Calu3 (cell line): ENCODE measurements around the gene DIS3L. TPM values are rescaled to one million over a fixed set of nuclear protein-coding genes. Genes with fewer than 3 reads are reported as not detected.
"Not testable (repeated sequence)": the region's sequence is repeated elsewhere in the genome, so short reads cannot be mapped to it uniquely, and the experiment has no call there.

Experiments
- BruUV-seq: library from RNA; stranded (reverse); fragments of 400-500 nt; replicated peaks from 2 replicates; lab custom pipeline; 2021; lab: Mats Ljungman, UMichigan
- CTCF ChIA-PET: fragments of 300-600 bp; sonication (Branson Sonifier 250); formaldehyde crosslinking; loops from one replicate; lab custom pipeline; 2022; ENCODE audit warnings: antibody characterized with exemption; lab: Charles Lee
- DNase-seq: peaks from one replicate; pipeline ENCODE4 v3.0.0; 2022
- H3K27ac Mint-ChIP-seq: one replicate; pipeline ENCODE4 v1.8.0; 2022; ENCODE audit warnings: mixed read lengths; ENCODE audit not compliant: unreplicated experiment
- H3K27me3 Mint-ChIP-seq: one replicate; pipeline ENCODE4 v1.8.0; 2022; ENCODE audit warnings: mixed read lengths; ENCODE audit not compliant: unreplicated experiment
- H3K36me3 Mint-ChIP-seq: one replicate; pipeline ENCODE4 v1.8.0; 2022; ENCODE audit warnings: mild to moderate bottlenecking, moderate library complexity, mixed read lengths; ENCODE audit not compliant: insufficient read depth, unreplicated experiment
- H3K4me1 Mint-ChIP-seq: one replicate; pipeline ENCODE4 v1.8.0; 2022; ENCODE audit warnings: mild to moderate bottlenecking, low read depth, mixed read lengths; ENCODE audit not compliant: unreplicated experiment
- H3K4me3 Mint-ChIP-seq: one replicate; pipeline ENCODE4 v1.8.0; 2022; ENCODE audit warnings: mild to moderate bottlenecking, low read depth, moderate library complexity, mixed read lengths; ENCODE audit not compliant: unreplicated experiment
- H3K9me3 Mint-ChIP-seq: one replicate; pipeline ENCODE4 v1.8.0; 2022; ENCODE audit warnings: low read depth, mixed read lengths; ENCODE audit not compliant: unreplicated experiment
- CTCF ChIP-seq: fragments of 200-600 bp; IDR thresholded peaks from one replicate; pipeline ENCODE4 v1.8.0; 2022; ENCODE audit warnings: antibody characterized with exemption; ENCODE audit not compliant: unreplicated experiment
- intact Hi-C: fragments of 100-400 bp; cut with micrococcal nuclease; formaldehyde crosslinking; loops from one replicate; pipeline ENCODE4 v1.10.0; 2022; ENCODE audit not compliant: unreplicated experiment
- total RNA-seq: library from RNA; stranded (reverse); gene quantifications from 2 replicates; pipeline ENCODE4 v1.2.3, GENCODE V29; 2022

DIS3L gene
- total RNA-seq, 1 experiment from 2014 or later: 24.6 TPM

GRCh38 chr15:66296186-66296585 lies 2.8 kb downstream of the DIS3L start:
- Mint-ChIP-seq H3K27me3 (no peaks in the 10 kb centered on the region), H3K27ac (no peak overlapping the region), H3K4me1 (peaks cover 19% of the 10 kb centered on the region), H3K36me3 (peaks cover 27% of the 10 kb centered on the region), H3K9me3 (no peaks in the 10 kb centered on the region), H3K4me3 (no peak overlapping the region)
- no peak for DNase-seq
- no peak for TF ChIP-seq CTCF
- CTCF ChIA-PET: interaction anchor here (0.6 kb wide), 1 partner anchor 1677 kb away, joined by 3 read pairs; no protein-coding TSS in a partner anchor
- no TSS peak for BruUV-seq
- intact Hi-C loops: no loop called here

DNA sequence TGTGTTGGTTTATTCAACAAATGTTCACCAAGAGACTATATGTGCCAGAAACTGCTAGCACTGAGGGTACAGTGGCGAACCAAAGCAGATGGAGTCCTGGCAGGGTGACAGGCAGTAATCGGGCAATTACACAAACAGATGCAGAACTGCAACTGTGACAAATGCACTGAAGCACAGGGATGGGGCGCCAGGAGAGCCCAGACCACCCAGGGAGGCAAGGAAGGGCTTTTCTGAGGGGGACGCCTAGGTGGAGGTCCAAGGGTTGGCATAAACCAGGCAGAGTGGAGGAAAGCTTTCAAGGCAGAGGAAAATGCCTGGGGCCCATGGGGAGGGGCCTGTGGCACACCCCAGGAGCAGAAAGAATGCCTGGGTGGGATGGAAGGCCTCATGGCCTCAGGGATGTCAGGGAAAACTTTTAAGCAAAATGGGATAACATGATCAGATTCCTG lies 5.5 kb downstream of the DIS3L start:
- no TSS peak for BruUV-seq
- CTCF ChIA-PET: interaction anchor here (0.5 kb wide), 1 partner anchor 8 kb away, joined by 3 read pairs; no protein-coding TSS in a partner anchor
- H3K27ac Mint-ChIP-seq: no peak overlapping the region
- intact Hi-C loops: no loop called here
- no peak for DNase-seq
- peaks cover 10% of the 10 kb centered on the region for H3K4me1 Mint-ChIP-seq
- H3K36me3 Mint-ChIP-seq: peaks cover 11% of the 10 kb centered on the region
- TF ChIP-seq CTCF: no peak
- no peak overlapping the region for H3K4me3 Mint-ChIP-seq
- no peaks in the 10 kb centered on the region for H3K27me3 Mint-ChIP-seq
- H3K9me3 Mint-ChIP-seq: no peaks in the 10 kb centered on the region

- H3K36me3 Mint-ChIP-seq: no peaks in the 10 kb centered on the region
- H3K27ac Mint-ChIP-seq: no peak overlapping the region
- no peaks in the 10 kb centered on the region for H3K9me3 Mint-ChIP-seq
- intact Hi-C loops: no loop called here
- no TSS peak for BruUV-seq
- no peak overlapping the region for H3K4me3 Mint-ChIP-seq
- no peaks in the 10 kb centered on the region for H3K4me1 Mint-ChIP-seq
- no peaks in the 10 kb centered on the region for H3K27me3 Mint-ChIP-seq
- no peak for DNase-seq
- CTCF ChIA-PET: interaction anchor here (0.6 kb wide), 1 partner anchor 17 kb away, joined by 5 read pairs; no protein-coding TSS in a partner anchor
- no peak for TF ChIP-seq CTCF
Measured at GRCh38 chr15:66302489-66303278, 9.3 kb downstream of the DIS3L start.

DNA sequence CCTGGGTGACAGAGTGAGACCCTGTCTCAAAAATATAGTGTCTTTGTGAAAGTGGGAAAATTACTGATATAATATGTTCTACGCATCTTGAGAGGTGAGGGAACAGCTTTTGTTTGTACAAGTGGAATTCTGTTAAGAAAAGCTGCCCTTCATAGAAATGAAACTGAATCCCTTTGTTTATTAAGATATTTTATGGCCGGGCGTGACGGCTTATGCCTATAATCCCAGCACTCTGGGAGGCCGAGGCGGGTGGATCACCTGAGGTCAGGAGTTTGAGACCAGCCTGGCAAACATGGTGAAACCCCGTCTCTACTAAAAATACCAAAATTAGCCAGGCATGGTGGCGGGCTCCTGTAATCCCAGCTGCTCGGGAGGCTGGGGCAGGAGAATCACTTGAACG lies 11.1 kb downstream of the DIS3L start:
- H3K9me3 Mint-ChIP-seq, H3K4me3 Mint-ChIP-seq, intact Hi-C loops, H3K27me3 Mint-ChIP-seq, BruUV-seq, H3K27ac Mint-ChIP-seq, CTCF ChIA-PET, H3K4me1 Mint-ChIP-seq, H3K36me3 Mint-ChIP-seq, DNase-seq: not testable (repeated sequence)

DNA sequence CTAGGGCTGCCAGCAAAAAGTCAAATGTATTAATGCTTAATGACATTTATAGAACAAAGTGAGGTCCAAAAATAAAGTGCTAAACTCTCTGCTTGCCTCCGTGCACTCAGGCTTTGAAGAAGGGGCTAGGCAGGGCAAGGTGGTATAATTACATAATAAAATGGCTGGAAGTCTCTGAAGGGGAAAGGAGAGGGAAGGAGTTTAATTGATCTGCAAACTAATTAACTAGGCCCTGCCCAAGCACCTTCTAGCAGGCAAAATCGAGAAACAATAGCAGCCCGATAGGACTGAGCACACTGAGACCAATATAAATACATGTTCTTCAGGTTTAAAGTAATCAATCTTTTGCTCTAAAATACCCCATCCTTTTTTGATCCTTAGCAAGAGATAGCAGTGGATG lies 13.0 kb downstream of the DIS3L start:
- Mint-ChIP-seq H3K4me3 (no peak overlapping the region), H3K4me1 (no peaks in the 10 kb centered on the region), H3K9me3 (no peaks in the 10 kb centered on the region), H3K27ac (no peak overlapping the region), H3K36me3 (no peaks in the 10 kb centered on the region), H3K27me3 (no peaks in the 10 kb centered on the region)
- no peak for TF ChIP-seq CTCF
- BruUV-seq: no TSS peak
- no peak for DNase-seq
- CTCF ChIA-PET: no interaction called here
- intact Hi-C loops: no loop called here
